Measurements from ENCODE around the gene GBA2.

DNA sequence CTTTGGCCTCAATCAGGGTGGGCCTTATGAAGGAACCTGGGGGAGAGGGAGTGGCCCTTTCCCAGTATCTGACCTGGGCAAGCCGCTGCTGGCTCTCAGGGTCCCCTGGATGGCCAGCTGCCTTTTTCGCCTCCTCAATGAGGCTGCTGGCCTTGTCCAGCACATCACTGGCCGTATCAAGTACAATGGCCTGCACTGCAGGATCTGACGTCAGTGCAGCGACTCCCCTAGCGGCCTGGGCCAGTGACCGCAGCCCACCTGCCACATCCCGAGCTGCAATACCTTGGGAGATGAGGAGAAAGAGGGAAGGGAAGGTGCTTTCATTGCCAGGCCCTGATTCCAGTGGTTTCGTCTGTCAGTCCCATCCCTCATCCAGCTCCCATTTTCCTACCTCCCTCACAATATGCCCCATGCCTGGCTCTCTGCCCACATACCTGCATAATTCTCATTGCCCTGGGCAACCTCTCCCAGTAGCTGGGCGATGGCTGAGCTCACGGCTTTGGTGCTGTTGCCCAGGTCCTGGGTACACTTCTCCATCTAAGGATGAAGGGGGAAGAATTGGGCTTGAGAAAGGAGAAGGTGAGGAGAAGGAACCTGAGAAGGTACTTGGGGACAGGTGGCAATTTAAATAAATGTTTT, 36.1 kb downstream of the GBA2 start:
- TF ChIP-seq GATA2 (IDR thresholded peaks at IDR 0.05; ENCODE audit: low read depth, low read length) (no peak), GATA3 (IDR thresholded peaks at IDR 0.05; ENCODE audit: low read depth, low read length) (no peak)

Data from SH-SY5Y (cell line).